ENCODE data around the gene CHST3. TPM values are rescaled to one million over a fixed set of nuclear protein-coding genes. Genes with fewer than 3 reads are reported as not detected.

The CHST3 gene
- total RNA-seq, 2 donors from 2014 or later, result 12.9 to 40.8 TPM

DNA sequence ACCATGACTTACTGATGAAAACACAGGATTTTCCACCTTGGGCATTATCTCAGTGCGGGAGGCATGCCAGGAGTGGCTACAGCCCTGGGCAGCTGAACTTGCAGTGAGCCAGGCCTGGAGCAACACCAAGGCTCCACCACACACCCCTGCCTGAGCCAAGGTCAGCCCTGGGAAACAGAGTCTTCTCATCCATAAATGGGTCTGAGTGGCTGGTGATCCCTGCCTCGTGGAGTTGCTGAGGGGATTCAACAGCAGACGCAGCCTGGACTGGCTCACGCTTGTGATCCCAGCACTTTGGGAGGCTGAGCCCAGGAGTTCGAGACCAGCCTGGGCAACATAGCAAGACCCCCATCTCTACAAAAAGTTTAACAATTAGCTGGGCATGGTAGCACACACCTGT lies 91.9 kb downstream of the CHST3 start:
- no peak overlapping the region for H3K27ac Mint-ChIP-seq
- TF ChIP-seq, protein P1, sequence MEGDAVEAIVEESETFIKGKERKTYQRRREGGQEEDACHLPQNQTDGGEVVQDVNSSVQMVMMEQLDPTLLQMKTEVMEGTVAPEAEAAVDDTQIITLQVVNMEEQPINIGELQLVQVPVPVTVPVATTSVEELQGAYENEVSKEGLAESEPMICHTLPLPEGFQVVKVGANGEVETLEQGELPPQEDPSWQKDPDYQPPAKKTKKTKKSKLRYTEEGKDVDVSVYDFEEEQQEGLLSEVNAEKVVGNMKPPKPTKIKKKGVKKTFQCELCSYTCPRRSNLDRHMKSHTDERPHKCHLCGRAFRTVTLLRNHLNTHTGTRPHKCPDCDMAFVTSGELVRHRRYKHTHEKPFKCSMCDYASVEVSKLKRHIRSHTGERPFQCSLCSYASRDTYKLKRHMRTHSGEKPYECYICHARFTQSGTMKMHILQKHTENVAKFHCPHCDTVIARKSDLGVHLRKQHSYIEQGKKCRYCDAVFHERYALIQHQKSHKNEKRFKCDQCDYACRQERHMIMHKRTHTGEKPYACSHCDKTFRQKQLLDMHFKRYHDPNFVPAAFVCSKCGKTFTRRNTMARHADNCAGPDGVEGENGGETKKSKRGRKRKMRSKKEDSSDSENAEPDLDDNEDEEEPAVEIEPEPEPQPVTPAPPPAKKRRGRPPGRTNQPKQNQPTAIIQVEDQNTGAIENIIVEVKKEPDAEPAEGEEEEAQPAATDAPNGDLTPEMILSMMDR (conservative IDR thresholded peaks at IDR 0.05), result no peak
- WGBS, 2 experiments (ENCODE audit: insufficient coverage in 1 of 2, insufficient read length in 1 of 2), result 77 to 96% methylated on average over 3 to 5 of the region's 5 CpGs
- no peaks in the 10 kb centered on the region for H3K9me3 ChIP-seq (ENCODE audit: control insufficient read depth, low read length)
- DNase-seq, result no peak
- no peaks in the 10 kb centered on the region for H3K27me3 Mint-ChIP-seq (ENCODE audit: insufficient read depth)
- H3K4me1 Mint-ChIP-seq, result peaks cover 11% of the 10 kb centered on the region
- peaks cover 4% of the 10 kb centered on the region for H3K4me1 ChIP-seq (ENCODE audit: control insufficient read depth, insufficient read depth, low read length)
- H3K27me3 ChIP-seq (ENCODE audit: control insufficient read depth, insufficient read depth, low read length, poor library complexity, severe bottlenecking), result no peaks in the 10 kb centered on the region
- no peaks in the 10 kb centered on the region for H3K36me3 Mint-ChIP-seq (ENCODE audit: low read depth)
- no peaks in the 10 kb centered on the region for H3K9me3 Mint-ChIP-seq
- no peak overlapping the region for H3K4me3 Mint-ChIP-seq
- H3K27ac ChIP-seq (ENCODE audit: low read depth, low read length), result no peak overlapping the region
- H3K36me3 ChIP-seq (ENCODE audit: control insufficient read depth, insufficient read depth, low read length), result no peaks in the 10 kb centered on the region
- no peak overlapping the region for H3K9ac ChIP-seq (ENCODE audit: extremely low read depth, low read length, poor library complexity, severe bottlenecking)
- H3K4me3 ChIP-seq (ENCODE audit: low read length), result no peak overlapping the region

DNA sequence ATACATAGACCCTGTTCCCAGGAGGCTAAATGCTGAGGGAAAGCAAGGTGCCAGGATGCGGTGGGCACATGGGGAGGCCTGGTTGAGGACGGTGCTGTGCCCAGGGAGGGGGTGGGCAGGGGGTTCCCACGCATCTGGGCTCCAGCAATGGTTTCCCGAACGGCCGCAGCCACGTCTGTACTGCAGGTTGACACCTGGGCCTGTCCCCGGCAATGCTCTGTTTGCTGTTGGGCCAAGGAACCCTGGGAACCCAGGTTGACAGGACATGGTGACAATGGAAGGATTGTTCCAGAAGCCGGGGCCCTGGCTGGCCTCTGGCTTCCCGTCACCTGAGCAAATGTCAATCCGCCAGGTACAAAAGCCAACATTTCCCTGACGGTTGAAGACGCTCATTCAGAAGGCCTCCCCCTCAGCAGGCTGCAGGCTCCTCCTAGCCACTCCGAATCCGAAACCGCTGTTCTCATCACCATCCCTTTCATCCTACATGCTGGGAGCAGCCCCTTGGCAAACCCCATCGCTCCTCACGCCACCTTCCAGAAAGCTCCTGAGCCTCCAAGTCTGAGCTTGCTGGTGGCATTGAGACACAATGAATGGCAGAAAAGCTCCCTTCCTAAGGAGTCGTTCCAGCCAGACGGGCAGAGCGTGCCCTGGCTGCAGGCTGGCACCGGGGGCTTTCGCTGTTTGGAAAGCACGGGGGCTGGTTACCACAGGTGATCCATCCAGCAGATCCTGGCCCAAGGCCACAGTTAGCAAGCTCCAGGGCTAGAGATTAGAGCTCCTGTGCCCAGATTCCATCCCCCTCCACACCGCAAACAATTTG lies 92.9 kb downstream of the CHST3 start:
- peaks cover 5% of the 10 kb centered on the region for H3K4me1 ChIP-seq (ENCODE audit: control insufficient read depth, insufficient read depth, low read length)
- no peak overlapping the region for H3K4me3 ChIP-seq (ENCODE audit: low read length)
- H3K9ac ChIP-seq (ENCODE audit: extremely low read depth, low read length, poor library complexity, severe bottlenecking), result no peak overlapping the region
- no peaks in the 10 kb centered on the region for H3K9me3 ChIP-seq (ENCODE audit: control insufficient read depth, low read length)
- H3K36me3 Mint-ChIP-seq (ENCODE audit: low read depth), result no peaks in the 10 kb centered on the region
- 92 to 95% methylated on average over 14 to 25 of the region's 25 CpGs for WGBS, 2 experiments (ENCODE audit: insufficient coverage in 1 of 2, insufficient read length in 1 of 2)
- no peak overlapping the region for H3K4me3 Mint-ChIP-seq
- H3K4me1 Mint-ChIP-seq, result peaks cover 13% of the 10 kb centered on the region
- TF ChIP-seq, protein P1 (conservative IDR thresholded peaks at IDR 0.05), result no peak
- H3K27ac ChIP-seq (ENCODE audit: low read depth, low read length), result no peak overlapping the region
- no peaks in the 10 kb centered on the region for H3K27me3 Mint-ChIP-seq (ENCODE audit: insufficient read depth)
- no peak overlapping the region for H3K27ac Mint-ChIP-seq
- H3K36me3 ChIP-seq (ENCODE audit: control insufficient read depth, insufficient read depth, low read length), result no peaks in the 10 kb centered on the region
- no peak for DNase-seq
- no peaks in the 10 kb centered on the region for H3K9me3 Mint-ChIP-seq
- H3K27me3 ChIP-seq (ENCODE audit: control insufficient read depth, insufficient read depth, low read length, poor library complexity, severe bottlenecking), result no peaks in the 10 kb centered on the region

DNA sequence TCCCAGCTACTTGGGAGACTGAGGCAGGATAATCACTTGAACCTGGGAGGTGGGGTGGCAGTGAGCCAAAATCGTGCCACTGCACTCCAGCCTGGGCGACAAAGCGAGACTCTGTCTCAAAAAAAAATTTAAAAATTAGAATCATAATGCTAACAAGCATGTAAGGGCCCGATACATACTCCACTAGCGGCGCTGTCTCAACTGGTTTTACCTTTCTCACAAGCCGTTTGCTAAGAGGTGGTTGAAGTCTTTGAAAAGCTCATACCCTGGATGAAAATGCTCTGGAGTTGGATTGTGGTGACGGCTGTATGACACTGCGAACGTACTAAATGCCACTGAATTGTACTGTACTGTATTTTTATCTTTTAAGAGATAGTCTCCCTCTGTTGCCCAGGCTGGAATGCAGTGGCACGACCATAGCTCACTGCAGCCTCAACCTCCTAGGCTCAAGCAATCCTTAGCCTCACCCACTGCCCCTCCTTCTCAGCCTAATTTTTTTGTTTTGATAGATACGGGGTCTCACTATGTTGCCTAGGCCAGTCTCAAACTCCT lies 94.2 kb downstream of the CHST3 start:
- Mint-ChIP-seq H3K4me3 (no peak overlapping the region), H3K4me1 (peaks cover 13% of the 10 kb centered on the region), H3K27me3 (ENCODE audit: insufficient read depth) (no peaks in the 10 kb centered on the region), H3K27ac (no peak overlapping the region), H3K36me3 (ENCODE audit: low read depth) (no peaks in the 10 kb centered on the region), H3K9me3 (no peaks in the 10 kb centered on the region)
- H3K27me3 ChIP-seq (ENCODE audit: control insufficient read depth, insufficient read depth, low read length, poor library complexity, severe bottlenecking), result no peaks in the 10 kb centered on the region
- WGBS, 2 experiments (ENCODE audit: insufficient coverage in 1 of 2, insufficient read length in 1 of 2), result 94 to 97% methylated on average over 11 to 12 of the region's 12 CpGs
- no peaks in the 10 kb centered on the region for H3K36me3 ChIP-seq (ENCODE audit: control insufficient read depth, insufficient read depth, low read length)
- H3K27ac ChIP-seq (ENCODE audit: low read depth, low read length), result no peak overlapping the region
- no peak overlapping the region for H3K4me3 ChIP-seq (ENCODE audit: low read length)
- DNase-seq, result no peak
- TF ChIP-seq, protein P1 (conservative IDR thresholded peaks at IDR 0.05), result no peak
- peaks cover 5% of the 10 kb centered on the region for H3K4me1 ChIP-seq (ENCODE audit: control insufficient read depth, insufficient read depth, low read length)
- H3K9ac ChIP-seq (ENCODE audit: extremely low read depth, low read length, poor library complexity, severe bottlenecking), result no peak overlapping the region
- H3K9me3 ChIP-seq (ENCODE audit: control insufficient read depth, low read length), result no peaks in the 10 kb centered on the region
